ENCODE results near the gene TERT.
A peak's percentile ranks its signal among the peaks of the same experiment; 100 is the strongest.
"Not testable (repeated sequence)": the region's sequence is repeated elsewhere in the genome, so short reads cannot be mapped to it uniquely, and the experiment has no call there.

Gene TERT

GRCh38 chr5:1294835-1295649 is at the start of gene TERT:
TSS of gene TERT (minus strand) at chr5:1295068. CDS start at chr5:1294989, 79 bp downstream.
- no peaks in the 10 kb centered on the region for H3K4me1 ChIP-seq (ENCODE audit: insufficient read depth, low read length)
- H3K36me3 ChIP-seq (ENCODE audit: insufficient read depth, low read length): no peaks in the 10 kb centered on the region
- peak within 1 kb of the TSS; percentile 75 for H3K9ac ChIP-seq (ENCODE audit: low read depth, low read length)
- no peaks in the 10 kb centered on the region for H3K9me3 ChIP-seq (ENCODE audit: control insufficient read depth, insufficient read depth, low read length)

GRCh38 chr5:1343931-1344901 is 49.3 kb upstream of the TERT start:
- Histone ChIP-seq H3K4me1 (ENCODE audit: insufficient read depth, low read length) (no peaks in the 10 kb centered on the region; the same call in 1 of the 2 replicates), H3K9ac (ENCODE audit: low read depth, low read length) (peak overlapping the region; percentile 96; the same call in 1 of the 2 replicates), H3K9me3 (ENCODE audit: control insufficient read depth, insufficient read depth, low read length) (no peaks in the 10 kb centered on the region), H3K36me3 (ENCODE audit: insufficient read depth, low read length) (peaks cover 14% of the 10 kb centered on the region; the same call in 1 of the 2 replicates)

- Histone ChIP-seq H3K36me3 (ENCODE audit: insufficient read depth, low read length) (peaks cover 14% of the 10 kb centered on the region; the same call in 1 of the 2 replicates), H3K9me3 (ENCODE audit: control insufficient read depth, insufficient read depth, low read length) (no peaks in the 10 kb centered on the region), H3K4me1 (ENCODE audit: insufficient read depth, low read length) (no peaks in the 10 kb centered on the region; the same call in 1 of the 2 replicates), H3K9ac (ENCODE audit: low read depth, low read length) (no peak overlapping the region)
Measured at GRCh38 chr5:1343315-1343751, 48.5 kb upstream of the TERT start.

GRCh38 chr5:1342711-1343110 is 47.8 kb upstream of the TERT start:
- peaks cover 14% of the 10 kb centered on the region; the same call in 1 of the 2 replicates for H3K36me3 ChIP-seq (ENCODE audit: insufficient read depth, low read length)
- not testable (repeated sequence) for H3K4me1 ChIP-seq (ENCODE audit: insufficient read depth, low read length); H3K9me3 ChIP-seq (ENCODE audit: control insufficient read depth, insufficient read depth, low read length); H3K9ac ChIP-seq (ENCODE audit: low read depth, low read length)

- no peak overlapping the region for H3K9ac ChIP-seq (ENCODE audit: low read depth, low read length)
- H3K36me3 ChIP-seq (ENCODE audit: insufficient read depth, low read length): peaks cover 14% of the 10 kb centered on the region; the same call in 1 of the 2 replicates
- H3K9me3 ChIP-seq (ENCODE audit: control insufficient read depth, insufficient read depth, low read length): no peaks in the 10 kb centered on the region
- H3K4me1 ChIP-seq (ENCODE audit: insufficient read depth, low read length): no peaks in the 10 kb centered on the region; the same call in 1 of the 2 replicates
Measured at GRCh38 chr5:1342268-1342667, 47.4 kb upstream of the TERT start.

GRCh38 chr5:1341863-1342262 is 47.0 kb upstream of the TERT start:
- H3K36me3 ChIP-seq (ENCODE audit: insufficient read depth, low read length): peaks cover 14% of the 10 kb centered on the region

GRCh38 chr5:1339818-1340210 is 44.9 kb upstream of the TERT start:
- not testable (repeated sequence) for H3K9me3 ChIP-seq (ENCODE audit: control insufficient read depth, insufficient read depth, low read length); H3K9ac ChIP-seq (ENCODE audit: low read depth, low read length); H3K4me1 ChIP-seq (ENCODE audit: insufficient read depth, low read length)
- H3K36me3 ChIP-seq (ENCODE audit: insufficient read depth, low read length): peaks cover 14% of the 10 kb centered on the region

More at GRCh38 chr5:1341863-1342262, 47.0 kb upstream of the TERT start:
- no peaks in the 10 kb centered on the region for H3K9me3 ChIP-seq (ENCODE audit: control insufficient read depth, insufficient read depth, low read length)
- H3K4me1 ChIP-seq (ENCODE audit: insufficient read depth, low read length): no peaks in the 10 kb centered on the region; the same call in 1 of the 2 replicates
- H3K9ac ChIP-seq (ENCODE audit: low read depth, low read length): no peak overlapping the region

- H3K36me3 ChIP-seq (ENCODE audit: insufficient read depth, low read length): peaks cover 14% of the 10 kb centered on the region
- H3K4me1 ChIP-seq (ENCODE audit: insufficient read depth, low read length): not testable (repeated sequence)
Measured at GRCh38 chr5:1339139-1339817, 44.4 kb upstream of the TERT start.

GRCh38 chr5:1338506-1339070 is 43.7 kb upstream of the TERT start:
- Histone ChIP-seq H3K4me1 (ENCODE audit: insufficient read depth, low read length) (no peaks in the 10 kb centered on the region), H3K36me3 (ENCODE audit: insufficient read depth, low read length) (peaks cover 14% of the 10 kb centered on the region)

More at GRCh38 chr5:1339139-1339817, 44.4 kb upstream of the TERT start:
- not testable (repeated sequence) for H3K9me3 ChIP-seq (ENCODE audit: control insufficient read depth, insufficient read depth, low read length); H3K9ac ChIP-seq (ENCODE audit: low read depth, low read length)

GRCh38 chr5:1338196-1338490 is 43.3 kb upstream of the TERT start:
- H3K9me3 ChIP-seq (ENCODE audit: control insufficient read depth, insufficient read depth, low read length): no peaks in the 10 kb centered on the region
- peaks cover 15% of the 10 kb centered on the region for H3K36me3 ChIP-seq (ENCODE audit: insufficient read depth, low read length)
- H3K9ac ChIP-seq (ENCODE audit: low read depth, low read length): no peak overlapping the region
- H3K4me1 ChIP-seq (ENCODE audit: insufficient read depth, low read length): no peaks in the 10 kb centered on the region

More at GRCh38 chr5:1338506-1339070, 43.7 kb upstream of the TERT start:
- no peak overlapping the region for H3K9ac ChIP-seq (ENCODE audit: low read depth, low read length)
- no peaks in the 10 kb centered on the region for H3K9me3 ChIP-seq (ENCODE audit: control insufficient read depth, insufficient read depth, low read length)

GRCh38 chr5:1337489-1338195 is 42.8 kb upstream of the TERT start:
- Histone ChIP-seq H3K36me3 (ENCODE audit: insufficient read depth, low read length) (peaks cover 15% of the 10 kb centered on the region), H3K9ac (ENCODE audit: low read depth, low read length) (no peak overlapping the region), H3K4me1 (ENCODE audit: insufficient read depth, low read length) (no peaks in the 10 kb centered on the region), H3K9me3 (ENCODE audit: control insufficient read depth, insufficient read depth, low read length) (no peaks in the 10 kb centered on the region)

- no peaks in the 10 kb centered on the region for H3K9me3 ChIP-seq (ENCODE audit: control insufficient read depth, insufficient read depth, low read length)
- no peak overlapping the region for H3K9ac ChIP-seq (ENCODE audit: low read depth, low read length)
Measured at GRCh38 chr5:1336749-1337488, 42.1 kb upstream of the TERT start.

GRCh38 chr5:1336106-1336561 is 41.3 kb upstream of the TERT start:
- H3K9ac ChIP-seq (ENCODE audit: low read depth, low read length): no peak overlapping the region
- peaks cover 9% of the 10 kb centered on the region for H3K36me3 ChIP-seq (ENCODE audit: insufficient read depth, low read length)
- no peaks in the 10 kb centered on the region for H3K9me3 ChIP-seq (ENCODE audit: control insufficient read depth, insufficient read depth, low read length)
- H3K4me1 ChIP-seq (ENCODE audit: insufficient read depth, low read length): no peaks in the 10 kb centered on the region

More at GRCh38 chr5:1336749-1337488, 42.1 kb upstream of the TERT start:
- H3K4me1 ChIP-seq (ENCODE audit: insufficient read depth, low read length): no peaks in the 10 kb centered on the region
- H3K36me3 ChIP-seq (ENCODE audit: insufficient read depth, low read length): peaks cover 10% of the 10 kb centered on the region
